HG02970 (cell line): Measurements from ENCODE around the gene MLXIPL.
"Not testable (repeated sequence)": the region's sequence is repeated elsewhere in the genome, so short reads cannot be mapped to it uniquely, and the experiment has no call there.

Source experiments
- ATAC-seq: cut with Tn5 transposase; IDR thresholded peaks from one replicate; pipeline ENCODE4 v1.9.1; 2021; ENCODE audit warnings: mild to moderate bottlenecking, moderate library complexity, moderate number of reproducible peaks; ENCODE audit not compliant: unreplicated experiment, low FRiP score

The MLXIPL gene

DNA sequence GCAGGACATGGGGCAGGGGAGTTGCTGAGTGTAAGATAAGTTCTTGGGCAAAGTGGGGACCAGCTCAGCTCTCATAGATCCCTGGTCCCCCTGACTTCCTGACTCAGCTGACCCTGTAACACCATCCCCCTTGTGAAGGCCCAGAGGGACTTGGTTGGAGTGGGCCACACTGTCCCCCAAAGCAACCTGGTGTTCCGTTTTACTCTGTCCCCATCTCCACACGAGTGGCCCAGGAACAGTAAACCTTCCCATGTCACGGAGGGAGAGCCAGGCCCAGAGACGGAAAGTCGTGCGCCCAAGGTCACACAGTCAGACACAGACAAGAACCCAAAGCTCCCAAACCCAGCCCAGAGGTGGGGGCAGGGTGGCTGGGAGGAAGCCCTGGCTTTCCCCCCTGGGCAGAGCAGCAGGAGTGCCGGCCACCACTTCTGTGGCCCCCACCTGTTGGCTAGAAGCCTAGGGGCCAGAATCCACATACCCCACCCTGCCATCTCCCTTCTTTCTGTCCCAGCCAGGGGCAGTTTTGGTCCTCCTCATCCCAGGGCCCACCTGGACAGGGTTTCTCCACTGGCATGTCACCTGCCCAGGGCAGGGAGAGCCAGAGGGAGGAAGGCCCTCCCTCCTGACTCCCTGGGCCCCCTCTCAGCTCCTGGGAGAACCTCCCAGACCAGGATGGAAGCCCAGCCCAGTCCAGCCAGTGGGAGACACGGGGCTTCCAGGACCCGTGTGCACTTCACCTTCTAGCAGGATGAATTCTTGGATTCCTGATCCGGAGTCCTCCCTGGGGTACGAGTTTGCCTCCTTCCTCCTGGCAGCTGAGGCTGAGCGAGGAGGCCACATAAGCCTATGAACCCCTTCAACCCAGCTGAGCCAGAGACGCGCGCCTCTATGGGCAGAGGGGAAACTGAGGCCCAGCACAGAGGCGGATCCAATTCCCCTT is 22.7 kb upstream of the MLXIPL start:
- ATAC-seq, result no peak

DNA sequence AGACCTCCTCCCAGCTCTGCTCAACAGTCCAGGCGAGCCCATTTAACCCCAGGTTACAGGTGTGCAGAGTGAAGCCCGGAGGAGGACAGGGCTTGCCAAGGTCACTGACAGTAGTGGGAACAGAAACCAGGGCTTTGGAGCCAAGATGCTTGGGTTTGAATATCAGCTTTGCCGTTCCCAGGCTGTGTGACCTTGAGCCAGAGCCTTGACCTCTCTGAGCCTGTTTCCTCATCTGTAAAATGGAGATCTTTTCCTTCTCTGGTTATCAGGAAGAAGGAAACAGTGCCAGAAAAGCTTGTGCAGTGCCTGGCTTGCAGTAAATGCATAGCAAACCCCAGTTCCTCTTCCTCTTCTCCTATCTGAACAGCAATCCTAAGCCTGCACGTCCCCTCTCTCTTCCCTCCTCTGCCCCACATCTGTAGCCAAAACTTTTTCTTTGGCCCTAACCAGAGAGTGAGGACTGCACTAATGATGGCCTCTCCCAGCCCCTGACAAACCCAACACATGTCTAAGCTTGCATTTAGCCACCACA is 21.4 kb upstream of the MLXIPL start:
- no peak for ATAC-seq

DNA sequence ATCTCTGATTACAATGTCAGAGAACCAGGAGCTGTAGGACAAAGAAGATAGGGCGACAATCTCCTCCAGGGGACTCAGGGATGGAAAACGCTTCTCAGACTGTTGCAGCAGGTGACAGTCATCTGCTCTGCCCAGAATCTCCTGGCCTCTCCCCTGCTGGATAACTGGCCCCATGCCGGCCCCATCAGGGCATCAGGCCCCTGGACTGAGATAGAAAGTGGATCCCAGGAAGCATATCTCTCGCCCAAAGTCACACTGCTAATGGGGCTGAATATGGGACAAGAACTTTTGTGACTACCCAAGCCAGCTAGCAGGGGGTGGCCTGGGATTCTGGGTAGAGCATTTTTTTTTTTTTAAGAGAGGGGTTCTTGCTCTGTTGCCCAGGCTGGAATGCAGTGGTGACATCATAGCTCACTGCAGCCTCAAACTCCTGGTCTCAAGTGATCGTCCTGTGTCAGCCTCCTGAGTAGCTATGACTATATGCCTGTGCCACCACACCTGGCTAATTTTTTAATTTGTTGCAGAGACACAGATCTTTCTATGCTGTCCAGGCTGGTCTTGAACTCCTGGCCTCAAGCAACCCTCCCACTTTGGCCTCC is 20.5 kb upstream of the MLXIPL start:
- ATAC-seq, result no peak

DNA sequence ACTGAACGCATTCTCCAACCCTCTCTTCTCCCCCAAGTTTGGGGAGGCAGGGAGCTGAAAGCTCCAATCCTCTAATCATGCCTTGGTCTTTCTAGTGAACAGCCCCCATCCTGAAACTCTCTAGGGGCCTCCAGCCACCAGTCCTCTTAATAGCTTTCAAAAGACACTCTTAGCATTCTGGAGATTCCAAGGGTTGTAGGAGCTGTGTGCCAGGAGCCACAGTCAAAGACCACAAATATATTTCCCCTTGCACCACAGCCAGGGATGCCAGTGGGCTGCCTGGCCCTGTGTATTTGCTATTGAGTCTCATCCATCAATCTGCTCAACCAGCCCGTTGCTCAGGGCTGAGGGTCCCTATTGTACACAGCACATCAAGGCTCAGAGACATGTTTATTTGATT is 18.5 kb upstream of the MLXIPL start:
- ATAC-seq, result no peak

- no peak for ATAC-seq
Observed at GRCh38 chr7:73638911-73639310, 14.6 kb upstream of the MLXIPL start.

DNA sequence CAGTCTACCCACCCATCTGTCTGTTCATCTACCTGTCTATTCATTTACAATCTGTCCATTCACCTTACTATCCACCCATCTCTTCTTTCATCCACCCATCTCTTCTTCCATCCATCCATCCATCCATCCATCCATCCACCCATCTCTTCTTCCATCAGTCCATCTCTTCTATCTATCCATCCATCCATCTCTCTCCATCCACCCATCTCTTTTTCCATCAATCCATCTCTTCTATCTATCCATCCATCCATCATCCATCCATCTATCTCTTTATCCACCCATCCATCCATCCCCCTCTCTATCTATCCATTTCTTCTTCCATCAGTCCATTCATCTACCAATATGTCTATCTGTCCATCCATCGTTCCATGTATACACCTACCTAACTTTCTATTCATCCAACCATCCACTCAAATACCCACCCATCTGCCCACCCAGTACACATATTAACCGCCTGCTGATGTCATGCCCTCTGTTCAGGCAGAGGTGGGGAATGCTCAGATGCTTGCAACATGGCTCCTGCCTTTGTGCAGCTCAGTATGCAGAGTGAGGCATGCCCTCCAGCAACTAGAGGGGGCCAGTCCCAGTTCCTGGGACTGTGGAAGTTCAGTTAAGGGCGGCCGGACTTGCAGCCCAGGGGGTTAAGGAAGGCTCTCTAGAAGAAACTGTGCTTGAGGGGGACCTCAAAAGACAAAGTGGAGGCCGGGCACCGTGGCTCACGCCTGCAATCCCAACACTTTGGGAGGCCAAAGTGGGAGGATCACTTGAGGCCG is 11.3 kb upstream of the MLXIPL start:
- ATAC-seq, result no peak

DNA sequence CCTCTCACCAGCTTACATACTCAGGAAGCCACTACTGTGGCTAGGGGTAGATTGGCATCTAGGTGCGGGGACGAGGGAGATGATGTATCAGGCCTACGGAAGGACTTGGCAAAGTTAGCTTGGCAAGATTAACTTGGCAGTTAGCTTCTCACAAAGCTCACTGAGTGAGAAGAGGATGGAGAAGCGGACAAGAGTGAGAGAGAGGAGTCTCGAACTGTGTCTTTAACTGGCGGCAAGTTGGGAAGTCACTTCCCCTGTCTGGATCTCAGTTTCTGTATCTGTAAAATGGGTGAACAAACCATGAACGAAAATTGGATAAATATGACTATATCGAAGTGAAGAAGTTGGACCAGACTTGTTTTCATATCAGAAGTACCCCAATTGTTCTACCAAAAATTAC is 9.5 kb upstream of the MLXIPL start:
- no peak for ATAC-seq

GRCh38 chr7:73633323-73633722 is 9.0 kb upstream of the MLXIPL start:
- no peak for ATAC-seq

GRCh38 chr7:73631558-73631957 is 7.2 kb upstream of the MLXIPL start:
- no peak for ATAC-seq

DNA sequence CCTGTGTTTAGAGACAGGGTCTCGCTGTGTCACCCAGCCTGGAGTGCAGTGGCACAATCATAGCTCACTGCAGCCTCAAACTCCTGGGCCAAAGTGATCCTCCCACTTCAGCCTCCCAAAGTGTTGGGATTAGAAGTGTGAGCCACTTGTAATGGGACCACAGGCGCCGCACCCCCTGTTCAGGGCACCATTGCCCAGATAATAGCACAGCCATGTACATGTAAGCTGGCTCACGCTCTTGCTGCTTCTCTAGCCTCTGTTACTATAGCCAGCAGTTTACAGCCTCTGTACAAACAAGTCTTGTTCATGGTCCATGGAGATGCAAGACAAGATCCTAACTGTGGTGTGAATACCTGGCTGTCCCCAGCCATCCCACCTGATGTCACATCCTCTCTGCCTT is 4.2 kb upstream of the MLXIPL start:
- ATAC-seq, result no peak

DNA sequence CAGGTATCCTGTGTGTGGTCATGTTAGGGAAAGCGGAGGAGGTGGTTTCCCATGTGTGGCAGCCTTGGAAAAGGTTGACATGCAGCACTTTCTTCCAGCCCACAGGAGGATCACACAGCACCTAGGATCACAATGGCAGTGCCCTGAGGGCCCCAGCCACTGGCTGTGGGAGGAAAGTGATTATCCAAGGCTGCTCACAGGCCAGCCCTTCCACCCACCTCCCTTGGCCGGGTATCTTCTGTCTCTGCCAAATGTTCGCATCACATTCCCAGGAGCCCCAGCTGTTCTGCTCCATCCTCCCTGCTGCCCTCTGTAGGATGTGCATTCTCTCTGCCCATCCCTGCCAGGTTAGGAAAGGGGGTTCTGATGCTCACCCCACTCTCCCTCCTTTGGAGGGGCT is 2.5 kb upstream of the MLXIPL start:
- no peak for ATAC-seq

DNA sequence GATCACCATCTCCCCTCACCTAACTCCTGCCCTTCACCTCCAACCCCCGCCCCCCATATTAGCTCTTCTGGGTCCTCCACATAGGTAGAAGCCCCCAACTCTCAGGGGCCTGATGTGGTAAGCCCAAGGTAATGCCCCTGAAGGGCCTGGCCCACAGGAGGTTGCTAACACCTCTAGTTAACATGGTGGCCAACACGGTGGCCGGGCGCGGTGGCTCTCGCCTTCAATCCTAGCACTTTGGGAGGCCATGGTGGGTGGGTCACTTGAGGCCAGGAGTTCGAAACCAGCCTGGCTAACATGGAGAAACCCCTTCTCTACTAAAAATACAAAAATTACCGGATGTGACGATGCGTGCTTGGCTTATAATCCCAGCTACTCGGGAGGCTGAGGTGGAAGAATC is 954 bp upstream of the MLXIPL start:
- ATAC-seq, result no peak

DNA sequence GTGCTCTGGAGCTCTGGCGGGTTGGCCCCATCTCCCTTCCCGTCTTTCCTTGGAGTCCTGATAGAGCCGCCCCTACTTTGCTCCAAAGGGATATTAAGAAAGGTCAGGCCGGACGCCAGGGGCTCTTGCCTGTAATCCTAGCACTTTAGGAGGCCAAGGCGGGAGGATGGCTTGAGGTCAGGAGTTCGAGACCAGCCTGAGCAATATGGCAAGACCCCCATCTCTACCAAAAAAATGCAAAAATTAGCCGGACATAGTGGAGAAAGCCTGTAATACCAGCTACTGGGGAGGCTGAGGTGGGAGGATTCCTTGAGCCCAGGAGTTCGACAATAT is 313 bp upstream of the MLXIPL start:
- ATAC-seq, result no peak

DNA sequence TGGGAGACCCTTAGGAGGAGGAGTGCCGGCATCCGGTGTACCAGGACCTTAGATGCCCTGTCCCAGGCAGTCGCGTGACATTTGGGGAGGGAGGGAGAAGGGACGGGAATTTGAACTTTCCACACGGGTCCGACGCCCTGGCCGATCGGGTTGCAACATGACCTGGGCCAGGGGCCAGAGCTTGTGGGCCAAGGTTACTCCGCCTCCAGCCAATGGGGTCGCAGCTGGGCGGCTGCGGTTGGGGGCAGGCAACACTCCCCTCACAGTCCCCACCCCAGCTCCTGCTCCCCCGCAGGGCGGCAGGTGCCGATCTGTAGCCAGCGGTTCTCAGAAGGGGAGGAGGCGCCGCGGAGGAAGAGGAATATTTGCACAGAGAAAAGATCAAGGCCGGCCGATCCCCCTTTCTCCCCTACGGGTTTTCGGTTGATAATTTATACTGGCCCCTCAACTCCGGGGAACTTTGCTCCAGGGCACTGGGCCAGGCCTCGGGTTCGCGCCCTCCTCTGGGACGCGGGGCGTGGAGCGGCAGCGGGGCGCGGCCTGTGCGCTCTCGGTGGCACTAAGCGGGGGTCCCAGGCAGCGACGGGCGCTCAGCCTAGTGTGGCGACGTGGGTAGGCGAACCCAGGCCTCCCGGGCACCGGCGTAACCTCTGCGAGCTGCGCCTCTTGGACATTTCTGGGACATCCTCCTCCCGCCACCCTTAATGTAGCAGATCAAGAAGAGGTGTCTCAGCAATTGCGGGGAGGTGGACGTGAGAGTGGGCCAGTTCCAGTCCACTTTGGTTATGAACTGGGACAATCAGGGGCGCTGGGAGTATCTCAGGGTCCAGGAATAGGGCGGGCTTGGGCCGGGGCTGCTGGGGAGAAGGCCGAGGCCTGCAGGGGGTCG is 1.2 kb downstream of the MLXIPL start:
- ATAC-seq, result no peak

DNA sequence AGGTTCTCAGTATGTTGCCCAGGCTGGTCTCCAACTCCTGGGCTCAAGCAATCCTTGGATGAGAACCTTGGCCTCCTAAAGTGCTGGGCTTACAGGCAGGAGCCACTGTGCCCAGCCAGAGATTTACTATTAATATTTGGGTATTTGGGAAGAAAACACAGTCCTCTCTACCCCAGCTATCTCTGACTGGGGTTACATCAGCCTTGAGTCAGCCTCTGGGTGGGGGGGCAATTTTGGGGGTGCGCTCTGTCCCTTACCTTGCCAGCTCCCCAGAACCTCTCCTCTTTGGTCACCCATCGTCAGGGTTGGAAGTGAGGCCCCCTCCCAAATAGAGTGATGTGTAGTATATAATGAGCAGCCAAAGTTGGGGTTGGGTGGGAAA is 1.8 kb downstream of the MLXIPL start:
- no peak for ATAC-seq

- ATAC-seq, result no peak
Observed at GRCh38 chr7:73621168-73622063, 2.9 kb downstream of the MLXIPL start.

- ATAC-seq, result not testable (repeated sequence)
Observed at GRCh38 chr7:73619394-73619793, 4.9 kb downstream of the MLXIPL start.

DNA sequence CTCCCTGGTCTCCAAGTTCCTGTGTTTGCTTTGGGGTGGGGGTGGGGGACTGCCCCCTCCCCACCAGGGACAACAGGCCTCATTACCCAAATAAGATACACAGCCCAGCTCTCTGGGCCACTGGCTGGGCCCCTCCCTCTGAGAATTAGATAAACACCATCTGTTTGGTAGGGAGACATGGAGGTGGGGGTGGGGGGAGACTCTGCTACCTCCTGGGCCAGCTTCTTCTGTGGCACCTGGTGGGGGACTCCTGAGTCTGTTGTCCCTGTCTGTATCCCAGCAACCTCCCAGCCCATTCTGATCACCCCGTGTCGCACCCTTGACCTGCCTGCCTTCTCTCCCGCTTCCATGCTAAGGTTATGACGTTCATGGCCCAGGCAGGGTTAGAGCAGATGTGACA is 5.8 kb downstream of the MLXIPL start:
- no peak for ATAC-seq

GRCh38 chr7:73617520-73617919 is 6.8 kb downstream of the MLXIPL start:
- not testable (repeated sequence) for ATAC-seq
